OCI-LY3 (cell line): ENCODE data around the gene CSTPP1.

Experiments
- H2AFZ ChIP-seq: fragments of 200-600, 300-600 bp; shearing (Covaris generic); 2 replicates; pipeline ENCODE4 v1.6.0; 2014; ENCODE audit warnings: antibody characterized with exemption, low read depth, low read length
- H3K27ac ChIP-seq: fragments of 200-600, 300-600 bp; sonication (generic); 2 replicates; pipeline ENCODE4 v1.5.1; 2014; ENCODE audit warnings: mild to moderate bottlenecking, low read length, moderate library complexity, mixed read lengths
- H3K27me3 ChIP-seq: fragments of 200-600, 300-600 bp; sonication (generic); 2 replicates; pipeline ENCODE4 v1.6.1; 2014; ENCODE audit warnings: low read depth, low read length, mixed read lengths
- H3K36me3 ChIP-seq: fragments of 200-600, 300-600 bp; sonication (generic); replicated peaks from 2 replicates; pipeline ENCODE3; 2014; ENCODE audit warnings: low read depth, low read length, mixed read lengths
- H3K4me1 ChIP-seq: fragments of 300-600, 200-600 bp; sonication (generic); 2 replicates; pipeline ENCODE4 v1.6.1; 2014; ENCODE audit warnings: low read length, mixed read lengths
- H3K4me2 ChIP-seq: fragments of 200-600, 300-600 bp; sonication (generic); 2 replicates; pipeline ENCODE4 v1.6.1; 2014; ENCODE audit warnings: low read length, mixed read lengths
- H3K4me3 ChIP-seq: fragments of 300-600, 200-600 bp; sonication (generic); 2 replicates; pipeline ENCODE4 v1.5.1; 2014; ENCODE audit warnings: antibody characterized with exemption, mild to moderate bottlenecking, low read length, moderate library complexity
- H3K79me2 ChIP-seq: fragments of 300-600, 200-600 bp; shearing (Covaris generic); 2 replicates; pipeline ENCODE4 v1.6.1; 2014; ENCODE audit warnings: mild to moderate bottlenecking, low read length, mixed read lengths
- H3K9ac ChIP-seq: fragments of 300-600, 200-600 bp; shearing (Covaris generic); 2 replicates; pipeline ENCODE4 v1.6.0; 2014; ENCODE audit warnings: mild to moderate bottlenecking, low read length, moderate library complexity
- H3K9me3 ChIP-seq: fragments of 200-600, 300-600 bp; shearing (Covaris generic); 2 replicates; pipeline ENCODE4 v1.6.1; 2014; ENCODE audit warnings: low read length, mixed read lengths; ENCODE audit not compliant: insufficient read depth
- H4K20me1 ChIP-seq: fragments of 200-600, 300-600 bp; sonication (generic); 2 replicates; pipeline ENCODE4 v1.6.1; 2016; ENCODE audit warnings: low read length, mixed read lengths; ENCODE audit not compliant: insufficient read depth
- EZH2phosphoT487 ChIP-seq: fragments of 200-600 bp; shearing (Covaris generic); IDR thresholded peaks from 2 replicates; pipeline ENCODE4 v1.6.1; 2018; ENCODE audit warnings: antibody characterized with exemption, mixed run types, low read depth
- TF ChIP-seq, protein P1 (sequence below): fragments of 200-600, 300-600 bp; sonication (generic); IDR thresholded peaks from 2 replicates; pipeline ENCODE4 v1.5.1; 2014; ENCODE audit warnings: antibody characterized with exemption, low read length, low read depth

The CSTPP1 gene

DNA sequence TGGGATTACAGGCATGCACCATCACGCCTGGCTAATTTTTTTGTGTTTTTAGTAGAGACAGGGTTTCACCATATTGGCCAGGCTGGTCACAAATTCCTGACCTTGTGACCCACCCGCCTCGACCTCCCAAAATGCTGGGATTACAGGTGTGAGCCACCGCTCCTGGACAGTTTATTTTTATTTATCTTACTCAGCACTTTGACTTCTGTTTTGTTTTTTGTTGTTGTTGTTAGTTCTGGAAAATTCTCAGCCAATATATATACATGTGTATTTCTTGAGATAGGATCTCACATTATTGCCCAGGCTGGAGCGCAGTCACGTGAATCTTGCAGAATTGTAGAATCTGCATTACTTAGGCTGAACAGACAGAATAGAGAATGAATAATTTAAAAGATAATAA is 107.6 kb downstream of the CSTPP1 start:
- Histone ChIP-seq H3K4me1 (peaks cover 3% of the 10 kb centered on the region; the same call in 1 of the 2 replicates), H4K20me1 (no peaks in the 10 kb centered on the region), H3K36me3 (no peaks in the 10 kb centered on the region), H3K4me2 (no peak overlapping the region), H3K4me3 (no peak overlapping the region), H3K27me3 (no peaks in the 10 kb centered on the region), H3K9ac (no peak overlapping the region), H3K79me2 (no peaks in the 10 kb centered on the region), H3K9me3 (no peaks in the 10 kb centered on the region), H3K27ac (no peak overlapping the region), H2AFZ (no peak overlapping the region)
- TF ChIP-seq EZH2phosphoT487 = no peak
- TF ChIP-seq, protein P1, sequence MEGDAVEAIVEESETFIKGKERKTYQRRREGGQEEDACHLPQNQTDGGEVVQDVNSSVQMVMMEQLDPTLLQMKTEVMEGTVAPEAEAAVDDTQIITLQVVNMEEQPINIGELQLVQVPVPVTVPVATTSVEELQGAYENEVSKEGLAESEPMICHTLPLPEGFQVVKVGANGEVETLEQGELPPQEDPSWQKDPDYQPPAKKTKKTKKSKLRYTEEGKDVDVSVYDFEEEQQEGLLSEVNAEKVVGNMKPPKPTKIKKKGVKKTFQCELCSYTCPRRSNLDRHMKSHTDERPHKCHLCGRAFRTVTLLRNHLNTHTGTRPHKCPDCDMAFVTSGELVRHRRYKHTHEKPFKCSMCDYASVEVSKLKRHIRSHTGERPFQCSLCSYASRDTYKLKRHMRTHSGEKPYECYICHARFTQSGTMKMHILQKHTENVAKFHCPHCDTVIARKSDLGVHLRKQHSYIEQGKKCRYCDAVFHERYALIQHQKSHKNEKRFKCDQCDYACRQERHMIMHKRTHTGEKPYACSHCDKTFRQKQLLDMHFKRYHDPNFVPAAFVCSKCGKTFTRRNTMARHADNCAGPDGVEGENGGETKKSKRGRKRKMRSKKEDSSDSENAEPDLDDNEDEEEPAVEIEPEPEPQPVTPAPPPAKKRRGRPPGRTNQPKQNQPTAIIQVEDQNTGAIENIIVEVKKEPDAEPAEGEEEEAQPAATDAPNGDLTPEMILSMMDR = no peak

DNA sequence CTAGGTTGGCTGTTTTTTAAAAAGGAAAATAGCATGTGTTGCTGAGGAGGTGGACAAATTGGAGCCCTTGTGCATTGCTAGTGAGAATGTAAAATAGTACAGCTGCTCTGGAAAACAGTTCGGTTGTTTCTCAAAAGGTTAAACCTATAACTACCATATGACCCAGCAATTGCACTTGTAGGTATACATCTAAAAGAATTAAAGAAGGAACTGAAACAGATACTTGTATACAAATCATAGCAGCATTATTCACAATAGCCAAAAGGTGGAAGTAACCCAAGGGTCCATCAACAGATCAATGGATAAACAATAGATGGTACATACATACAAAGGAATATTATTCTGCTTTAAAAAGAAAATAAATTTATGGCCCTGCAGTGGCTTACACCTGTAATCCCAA is 111.4 kb downstream of the CSTPP1 start:
- no peak overlapping the region for H2AFZ ChIP-seq
- no peaks in the 10 kb centered on the region for H3K36me3 ChIP-seq
- H3K79me2 ChIP-seq = no peaks in the 10 kb centered on the region
- H3K4me3 ChIP-seq = no peak overlapping the region
- no peaks in the 10 kb centered on the region for H3K9me3 ChIP-seq
- no peak overlapping the region for H3K27ac ChIP-seq
- no peak overlapping the region for H3K9ac ChIP-seq
- peaks cover 3% of the 10 kb centered on the region; the same call in 1 of the 2 replicates for H3K4me1 ChIP-seq
- H3K4me2 ChIP-seq = no peak overlapping the region
- H4K20me1 ChIP-seq = no peaks in the 10 kb centered on the region
- no peaks in the 10 kb centered on the region for H3K27me3 ChIP-seq
- TF ChIP-seq, protein P1 = no peak
- TF ChIP-seq EZH2phosphoT487 = no peak

DNA sequence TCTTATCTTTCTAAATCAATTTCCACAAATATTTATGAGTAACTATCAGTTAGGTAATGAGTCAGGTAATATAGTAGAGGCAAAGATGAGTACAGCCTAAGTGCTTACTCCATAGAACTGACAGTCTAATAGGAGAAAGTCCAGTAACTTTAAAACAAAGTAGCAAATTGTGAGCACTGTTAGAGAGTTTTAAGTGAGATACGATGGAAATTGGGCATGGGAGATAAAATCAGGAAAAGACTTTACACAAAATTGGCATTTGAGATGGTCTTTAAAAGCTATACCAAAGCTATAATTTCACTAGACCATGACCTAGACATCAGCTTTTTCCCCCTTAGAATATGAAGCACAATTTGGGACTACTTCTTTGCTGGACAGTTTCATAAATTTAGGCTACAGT is 113.7 kb downstream of the CSTPP1 start:
- peaks cover 3% of the 10 kb centered on the region; the same call in 1 of the 2 replicates for H3K4me1 ChIP-seq
- H3K79me2 ChIP-seq = no peaks in the 10 kb centered on the region
- no peak overlapping the region for H3K4me2 ChIP-seq
- H3K36me3 ChIP-seq = no peaks in the 10 kb centered on the region
- no peaks in the 10 kb centered on the region for H3K27me3 ChIP-seq
- no peak overlapping the region for H3K27ac ChIP-seq
- no peaks in the 10 kb centered on the region for H4K20me1 ChIP-seq
- TF ChIP-seq, protein P1 = no peak
- TF ChIP-seq EZH2phosphoT487 = no peak
- H3K9me3 ChIP-seq = no peaks in the 10 kb centered on the region
- no peak overlapping the region for H3K9ac ChIP-seq
- H2AFZ ChIP-seq = no peak overlapping the region
- no peak overlapping the region for H3K4me3 ChIP-seq

DNA sequence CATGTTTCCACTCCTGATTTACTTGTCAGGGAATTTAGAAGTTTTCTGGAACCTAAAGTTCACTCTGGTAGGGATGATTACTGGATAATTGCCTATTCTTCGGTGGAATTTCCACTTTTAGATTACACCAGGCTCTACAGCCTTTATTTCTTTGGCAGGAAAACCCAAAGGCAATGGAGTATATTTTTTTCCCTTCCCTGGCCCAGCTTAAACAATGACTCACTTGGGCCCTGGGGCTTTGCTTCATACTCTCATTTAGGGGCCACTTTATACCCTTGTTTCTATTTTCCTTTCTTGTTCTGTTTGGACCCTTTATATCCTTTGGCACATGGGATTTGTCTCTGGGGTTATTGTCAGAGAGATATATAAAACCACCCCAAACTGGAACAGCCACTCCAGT is 114.7 kb downstream of the CSTPP1 start:
- Histone ChIP-seq H3K27ac (no peak overlapping the region), H3K4me3 (no peak overlapping the region), H3K27me3 (no peaks in the 10 kb centered on the region), H3K9me3 (no peaks in the 10 kb centered on the region), H3K9ac (no peak overlapping the region), H4K20me1 (no peaks in the 10 kb centered on the region), H3K79me2 (no peaks in the 10 kb centered on the region), H3K36me3 (no peaks in the 10 kb centered on the region), H3K4me1 (peaks cover 10% of the 10 kb centered on the region), H2AFZ (no peak overlapping the region), H3K4me2 (no peak overlapping the region)
- TF ChIP-seq, protein P1 = no peak
- no peak for TF ChIP-seq EZH2phosphoT487
